ENCODE results near the gene ODC1.
A peak's percentile ranks its signal among the peaks of the same experiment; 100 is the strongest.

ODC1 gene

GRCh38 chr2:10435820-10436204, 12.3 kb downstream of the ODC1 start:
- H3K4me2 ChIP-seq (ENCODE audit: low read depth, low read length, poor library complexity, severe bottlenecking) = no peak overlapping the region
- no peak overlapping the region for H3K9ac ChIP-seq (ENCODE audit: low read length)
- peaks cover 31% of the 10 kb centered on the region for H3F3A ChIP-seq (ENCODE audit: insufficient read depth)
- H3K36me3 ChIP-seq (ENCODE audit: low read length) = peaks cover 7% of the 10 kb centered on the region; the same call in 1 of the 2 replicates
- H3K9me3 ChIP-seq (ENCODE audit: insufficient read depth, low read length) = no peaks in the 10 kb centered on the region
- no peaks in the 10 kb centered on the region for H3K27me3 ChIP-seq (ENCODE audit: low read length)
- no peaks in the 10 kb centered on the region for H4K20me1 ChIP-seq (ENCODE audit: low read depth, low read length)
- H3K79me2 ChIP-seq (ENCODE audit: insufficient read depth, low read length) = no peaks in the 10 kb centered on the region
- H3K4me3 ChIP-seq (ENCODE audit: insufficient read depth, low read length, poor library complexity, severe bottlenecking) = no peak overlapping the region
- TF ChIP-seq EZH2phosphoT487 (conservative IDR thresholded peaks at IDR 0.05; ENCODE audit: low read length) = no peak
- no peak for TF ChIP-seq CTCF (IDR thresholded peaks at IDR 0.05; ENCODE audit: insufficient read depth, low read length, poor library complexity, severe bottlenecking)
- H2AFZ ChIP-seq (ENCODE audit: low read depth, low read length, severe bottlenecking) = no peak overlapping the region
- H3K27ac ChIP-seq (ENCODE audit: low read depth, low read length) = no peak overlapping the region
- no peaks in the 10 kb centered on the region for H3K9me2 ChIP-seq (replicated peaks; ENCODE audit: insufficient read depth, low read length)

DNA sequence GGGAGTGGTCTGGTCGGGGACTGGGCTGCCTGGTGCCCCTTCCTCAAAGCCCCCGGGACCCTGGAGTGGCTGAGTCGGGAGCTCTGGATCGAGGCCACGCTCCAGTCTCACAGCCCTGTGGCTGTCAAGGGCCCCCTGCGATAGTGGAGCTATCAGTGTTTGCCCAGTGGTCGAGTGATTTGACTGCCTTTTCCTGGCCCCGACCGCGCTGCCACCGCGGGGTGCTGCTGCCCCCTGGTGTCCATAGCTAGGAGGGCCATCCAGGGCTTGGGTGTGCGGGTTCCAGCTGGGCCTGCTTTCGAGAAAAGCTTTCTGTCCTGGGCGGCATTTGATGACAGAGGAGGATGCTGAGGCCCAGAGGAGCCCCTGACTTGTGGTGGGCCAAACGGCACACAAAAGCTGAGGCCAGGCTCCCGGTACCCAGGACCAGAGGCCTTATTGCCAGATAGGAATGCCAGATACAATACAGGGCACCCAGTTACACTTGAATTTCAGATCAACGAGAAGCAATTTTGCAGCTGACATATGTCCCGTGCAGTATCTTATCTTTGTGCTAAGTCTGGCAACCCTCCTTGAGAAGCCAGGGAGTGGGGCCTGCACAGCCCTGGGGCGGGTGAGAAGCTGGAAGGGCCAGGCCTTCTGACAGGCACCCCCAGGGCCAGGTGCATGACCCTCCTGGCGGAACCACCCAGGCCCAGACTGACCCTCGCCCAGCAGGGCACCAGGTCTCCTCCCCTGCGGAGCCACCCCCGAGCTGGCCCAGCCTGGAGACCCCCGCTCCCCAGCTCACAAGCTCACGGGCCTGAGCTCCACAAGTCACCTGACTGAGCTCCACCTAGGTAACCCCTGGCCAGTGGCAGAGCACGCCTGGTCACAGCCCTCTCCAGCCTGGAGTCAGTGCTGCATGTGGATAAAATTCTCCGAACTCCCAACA, 13.0 kb downstream of the ODC1 start:
- Histone ChIP-seq H3F3A (ENCODE audit: insufficient read depth) (peaks cover 24% of the 10 kb centered on the region), H3K79me2 (ENCODE audit: insufficient read depth, low read length) (no peaks in the 10 kb centered on the region), H3K27me3 (ENCODE audit: low read length) (no peaks in the 10 kb centered on the region), H3K9ac (ENCODE audit: low read length) (no peak overlapping the region), H3K27ac (ENCODE audit: low read depth, low read length) (no peak overlapping the region), H3K9me2 (replicated peaks; ENCODE audit: insufficient read depth, low read length) (no peaks in the 10 kb centered on the region), H3K4me3 (ENCODE audit: insufficient read depth, low read length, poor library complexity, severe bottlenecking) (no peak overlapping the region), H2AFZ (ENCODE audit: low read depth, low read length, severe bottlenecking) (no peak overlapping the region), H3K36me3 (ENCODE audit: low read length) (0 out of 2 replicates have a peak, but pooled peaks cover under 1% of the 10 kb centered on the region), H3K4me2 (ENCODE audit: low read depth, low read length, poor library complexity, severe bottlenecking) (no peak overlapping the region), H4K20me1 (ENCODE audit: low read depth, low read length) (no peaks in the 10 kb centered on the region), H3K9me3 (ENCODE audit: insufficient read depth, low read length) (no peaks in the 10 kb centered on the region)
- TF ChIP-seq CTCF (IDR thresholded peaks at IDR 0.05; ENCODE audit: insufficient read depth, low read length, poor library complexity, severe bottlenecking) = peak; percentile 87
- no peak for TF ChIP-seq EZH2phosphoT487 (conservative IDR thresholded peaks at IDR 0.05; ENCODE audit: low read length)

- H3F3A ChIP-seq (ENCODE audit: insufficient read depth) = peaks cover 21% of the 10 kb centered on the region
- no peak overlapping the region for H2AFZ ChIP-seq (ENCODE audit: low read depth, low read length, severe bottlenecking)
- TF ChIP-seq EZH2phosphoT487 (conservative IDR thresholded peaks at IDR 0.05; ENCODE audit: low read length) = no peak
- TF ChIP-seq CTCF (IDR thresholded peaks at IDR 0.05; ENCODE audit: insufficient read depth, low read length, poor library complexity, severe bottlenecking) = no peak
- H3K36me3 ChIP-seq (ENCODE audit: low read length) = no peaks in the 10 kb centered on the region
- no peaks in the 10 kb centered on the region for H3K27me3 ChIP-seq (ENCODE audit: low read length)
- no peaks in the 10 kb centered on the region for H3K9me2 ChIP-seq (replicated peaks; ENCODE audit: insufficient read depth, low read length)
- H3K9me3 ChIP-seq (ENCODE audit: insufficient read depth, low read length) = no peaks in the 10 kb centered on the region
- no peak overlapping the region for H3K4me3 ChIP-seq (ENCODE audit: insufficient read depth, low read length, poor library complexity, severe bottlenecking)
- no peak overlapping the region for H3K27ac ChIP-seq (ENCODE audit: low read depth, low read length)
- H3K4me2 ChIP-seq (ENCODE audit: low read depth, low read length, poor library complexity, severe bottlenecking) = no peak overlapping the region
- H4K20me1 ChIP-seq (ENCODE audit: low read depth, low read length) = no peaks in the 10 kb centered on the region
- no peaks in the 10 kb centered on the region for H3K79me2 ChIP-seq (ENCODE audit: insufficient read depth, low read length)
- H3K9ac ChIP-seq (ENCODE audit: low read length) = no peak overlapping the region
Measured at GRCh38 chr2:10433947-10434885, 13.9 kb downstream of the ODC1 start.

Measured in SU-DHL-6 (cell line).